DMS53 (cell line): ENCODE data around the gene ZIC4.
A peak's percentile ranks its signal among the peaks of the same experiment; 100 is the strongest.

Experiments
- DNase-seq: peaks from one replicate; lab custom pipeline; 2025; lab: John Stamatoyannopoulos, UW

Gene ZIC4

DNA sequence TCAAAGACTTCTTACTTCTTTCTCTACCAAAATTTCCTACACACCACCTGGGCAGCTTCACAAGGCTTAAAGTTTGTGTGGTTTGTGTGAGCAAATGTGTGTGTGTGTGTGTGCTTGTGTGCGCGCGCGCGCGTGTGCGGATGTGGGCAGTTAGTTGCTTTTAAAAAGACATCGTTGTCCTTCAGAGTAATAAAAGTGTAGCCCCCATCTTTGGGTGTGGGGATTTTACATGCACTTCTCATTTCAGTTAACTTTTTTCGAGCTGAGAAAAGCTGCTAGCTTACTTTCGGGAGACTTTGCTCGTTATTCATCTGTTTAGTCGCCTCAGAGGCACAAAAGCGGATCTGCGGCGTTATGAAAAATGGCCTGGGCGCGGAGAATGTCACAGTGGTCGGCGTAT, 36.0 kb downstream of the ZIC4 start:
- DNase-seq = no peak

DNA sequence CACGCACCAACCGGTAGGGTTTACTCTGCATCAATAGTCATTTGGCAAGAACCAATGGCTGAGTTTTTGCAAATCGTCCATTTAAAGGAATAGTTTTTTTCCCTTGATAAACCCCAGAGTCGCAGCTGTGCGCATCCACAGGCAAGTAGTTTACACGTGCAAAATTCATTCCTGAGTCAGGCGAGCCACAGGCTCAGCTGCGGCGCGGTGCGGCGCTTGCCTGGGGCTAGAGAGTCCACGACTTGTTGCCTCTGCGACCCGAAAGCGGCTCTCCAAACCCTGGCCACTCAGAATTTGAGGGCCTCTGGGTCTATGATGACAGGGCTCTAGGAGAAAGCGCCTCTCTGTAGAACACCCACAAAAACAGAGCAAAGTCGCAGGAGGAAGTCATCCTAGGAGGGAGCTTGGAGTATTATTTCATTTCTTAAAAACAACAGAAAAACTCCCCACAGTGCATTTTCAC, 36.7 kb downstream of the ZIC4 start:
- DNase-seq = peak; percentile 51

DNA sequence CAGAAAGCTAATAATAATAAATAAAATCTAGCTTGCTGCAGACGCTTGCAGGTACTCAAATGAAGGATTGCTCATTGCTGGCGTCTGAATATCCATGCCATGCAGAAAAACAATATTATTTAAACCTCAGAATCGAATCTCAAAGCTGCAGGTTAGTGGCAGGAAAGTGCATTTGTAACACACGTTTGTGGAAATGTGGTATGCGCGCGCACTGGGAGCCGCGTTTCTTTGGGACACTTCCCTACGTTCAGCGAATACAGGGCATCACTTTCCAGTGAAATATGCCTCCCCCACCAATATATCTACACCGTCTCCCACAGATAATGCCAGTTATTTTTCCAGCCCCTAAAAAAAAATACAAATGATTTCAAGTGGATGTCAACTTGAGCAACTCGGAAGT, 37.1 kb downstream of the ZIC4 start:
- DNase-seq = peak; percentile 30

DNA sequence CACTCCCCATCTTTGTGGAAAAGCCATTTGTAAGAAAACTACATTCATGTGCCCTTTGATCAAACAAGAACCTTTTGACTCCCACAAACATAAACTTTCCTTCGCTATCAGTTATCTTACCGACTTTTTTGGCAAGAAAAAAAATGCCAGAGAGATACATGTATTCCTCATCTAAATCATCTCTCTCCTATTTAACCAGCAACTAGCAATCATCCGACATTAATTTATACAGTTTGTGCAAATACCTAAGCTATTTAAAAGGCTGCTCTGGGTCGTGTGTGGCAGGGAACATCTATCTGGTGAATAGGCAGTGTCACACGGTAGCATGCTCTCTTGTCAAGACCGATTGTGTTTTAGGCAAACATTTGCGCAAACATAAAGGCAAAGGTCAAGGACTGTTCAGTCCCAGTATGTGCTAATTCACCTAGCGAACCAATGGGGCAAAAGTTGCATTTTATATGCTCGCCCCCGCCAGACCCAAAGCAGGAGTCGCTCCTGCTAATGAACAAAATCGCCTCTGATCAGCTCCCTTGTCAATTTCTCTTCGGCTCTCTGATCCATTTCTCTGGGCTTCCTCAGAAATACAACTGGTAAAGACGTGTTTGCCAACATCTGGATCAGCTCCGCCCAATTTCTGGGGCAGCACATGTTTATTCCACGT, 37.7 kb downstream of the ZIC4 start:
- DNase-seq = peak; percentile 64

DNA sequence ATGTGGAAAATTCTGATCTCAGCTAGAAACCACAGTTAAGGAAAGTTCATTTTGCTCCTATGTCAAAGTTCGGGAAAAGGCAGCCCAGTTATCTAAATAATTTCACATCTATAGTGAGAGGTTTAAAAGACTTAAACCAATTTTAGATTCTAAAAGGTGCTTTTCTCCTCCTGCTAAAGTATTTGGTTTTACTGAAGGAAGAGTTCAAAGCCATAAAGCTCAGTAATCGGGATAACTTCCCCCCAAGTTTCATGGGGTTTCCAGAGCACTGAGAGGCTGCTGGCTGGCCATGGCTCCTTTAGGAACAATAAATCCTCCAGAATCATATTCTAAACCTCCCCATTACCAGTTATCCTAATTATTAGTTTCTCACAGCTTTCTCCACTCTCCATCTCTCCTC, 38.2 kb downstream of the ZIC4 start:
- DNase-seq = no peak

DNA sequence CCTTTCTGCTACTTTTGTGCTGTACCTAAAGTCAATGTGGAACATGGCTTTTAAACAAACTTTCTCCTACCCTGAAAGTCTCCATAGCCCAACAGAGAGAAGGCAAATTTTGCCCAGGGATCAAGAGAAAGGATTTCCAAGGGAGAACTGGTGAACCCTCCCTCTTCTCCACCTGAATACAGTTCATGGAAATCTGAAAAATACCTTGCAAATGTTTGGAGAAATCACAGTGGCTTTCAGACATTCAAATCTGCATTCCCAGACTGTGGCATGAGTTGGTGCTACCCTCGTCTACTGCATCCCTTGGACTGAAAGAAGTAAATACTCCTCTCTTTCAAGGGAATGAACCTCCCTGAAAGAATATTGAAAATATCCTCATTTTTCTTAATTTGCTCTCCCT, 38.7 kb downstream of the ZIC4 start:
- no peak for DNase-seq

DNA sequence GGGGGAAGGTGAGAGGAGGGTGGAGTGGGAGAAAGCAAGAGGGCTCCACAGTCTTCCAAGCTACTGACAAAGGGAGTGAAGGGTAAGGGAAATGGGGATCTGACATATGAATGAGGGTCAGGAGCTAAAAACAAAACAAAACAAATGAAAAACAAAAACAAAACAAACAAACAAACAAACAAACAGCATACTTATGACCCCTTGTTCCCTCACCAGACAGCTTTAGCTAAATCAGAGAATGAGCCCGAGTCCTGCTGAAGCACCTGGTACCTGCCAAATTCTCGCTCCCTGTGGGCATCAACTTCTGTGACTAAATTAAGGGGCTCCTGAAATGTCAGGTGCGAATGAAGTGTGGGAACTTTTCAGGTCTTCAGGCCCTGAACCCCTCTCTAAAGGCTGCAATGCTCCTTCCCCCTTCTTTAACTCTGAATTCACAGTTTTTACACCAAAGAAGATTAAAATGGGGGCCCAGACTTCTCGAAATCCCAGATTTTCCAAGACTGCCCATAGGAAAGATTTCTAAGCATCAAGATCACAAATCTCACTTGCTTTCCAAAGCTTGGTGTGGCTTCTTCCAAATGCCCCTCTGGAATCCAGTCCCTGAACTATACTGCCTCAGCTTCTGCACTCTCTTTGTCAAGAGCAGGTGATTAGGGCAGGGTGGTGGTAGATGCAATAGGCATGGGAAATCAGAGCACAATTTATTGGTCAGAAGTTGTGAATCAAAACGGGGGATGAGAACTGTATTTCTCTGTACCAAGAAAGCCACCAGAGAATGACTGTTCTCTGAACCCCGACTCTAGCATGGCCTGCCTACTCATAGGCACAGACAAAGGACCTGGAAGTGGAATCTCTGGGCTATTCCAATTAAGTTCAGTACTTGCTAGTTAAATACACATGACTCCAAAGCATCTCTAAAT, 40.9 kb downstream of the ZIC4 start:
- no peak for DNase-seq

DNA sequence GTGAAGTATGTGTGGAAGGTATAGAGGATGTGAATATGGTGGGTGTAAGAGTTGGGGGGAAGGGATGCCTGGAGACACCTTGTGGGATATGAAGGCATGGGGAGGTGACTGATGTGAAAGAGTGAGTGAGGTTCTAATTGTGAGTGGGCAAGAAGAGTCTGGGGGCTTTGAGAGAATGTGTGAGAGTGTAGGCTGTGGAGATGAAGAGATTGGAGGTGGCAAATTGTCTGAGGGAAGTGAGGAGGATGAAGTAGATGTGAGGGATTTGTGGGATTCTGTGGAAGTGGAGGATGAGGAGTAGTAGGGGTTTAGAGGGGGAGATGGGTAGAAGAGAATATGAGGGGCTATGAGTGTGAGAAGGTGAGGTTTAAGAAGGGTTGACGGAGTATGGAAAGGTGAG, 41.6 kb downstream of the ZIC4 start:
- DNase-seq = no peak

DNA sequence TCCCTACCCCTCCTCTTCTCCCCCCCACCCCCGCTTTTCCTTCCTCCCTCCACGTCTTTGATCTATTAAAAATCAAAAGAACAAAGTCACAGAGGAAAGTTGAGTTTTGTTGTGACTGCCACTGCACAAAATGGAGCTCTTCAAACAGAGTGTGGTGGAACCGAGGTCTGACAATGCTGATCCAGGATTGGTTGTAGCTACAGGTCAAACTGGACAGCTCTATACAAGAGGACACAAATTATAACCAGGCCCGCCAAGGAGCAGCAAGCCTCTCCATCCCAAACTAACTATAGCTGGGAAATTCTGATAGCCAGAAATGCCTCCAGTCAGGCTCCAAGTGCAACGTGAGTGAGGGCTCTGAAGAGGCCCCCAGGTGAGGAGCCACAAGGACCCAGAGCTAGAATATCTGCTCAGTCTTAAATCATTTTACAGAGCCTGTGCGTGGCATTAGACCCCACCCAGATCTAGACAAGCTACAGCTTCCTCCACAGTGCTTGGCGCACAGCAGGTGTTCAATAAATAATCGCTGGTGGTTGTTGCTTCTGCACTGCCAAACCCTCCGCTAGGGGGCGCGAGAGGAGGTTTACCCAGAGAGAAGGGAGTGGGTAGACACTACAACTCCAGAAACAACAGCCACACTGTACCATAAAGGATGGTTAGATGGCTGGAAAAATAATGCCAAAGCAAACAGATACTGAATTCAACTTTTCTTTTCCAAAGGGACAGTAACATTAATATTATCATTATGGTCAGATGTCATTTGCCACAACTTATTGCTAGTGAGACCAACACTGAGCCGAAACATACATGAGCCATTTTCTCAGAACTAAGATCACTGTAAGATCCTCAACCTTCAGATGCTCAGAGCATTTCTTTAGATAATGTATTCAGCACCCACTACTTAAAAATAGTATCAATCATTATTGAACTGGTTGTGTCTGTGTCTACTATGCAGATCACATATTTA, 44.6 kb downstream of the ZIC4 start:
- peak; percentile 78 for DNase-seq

DNA sequence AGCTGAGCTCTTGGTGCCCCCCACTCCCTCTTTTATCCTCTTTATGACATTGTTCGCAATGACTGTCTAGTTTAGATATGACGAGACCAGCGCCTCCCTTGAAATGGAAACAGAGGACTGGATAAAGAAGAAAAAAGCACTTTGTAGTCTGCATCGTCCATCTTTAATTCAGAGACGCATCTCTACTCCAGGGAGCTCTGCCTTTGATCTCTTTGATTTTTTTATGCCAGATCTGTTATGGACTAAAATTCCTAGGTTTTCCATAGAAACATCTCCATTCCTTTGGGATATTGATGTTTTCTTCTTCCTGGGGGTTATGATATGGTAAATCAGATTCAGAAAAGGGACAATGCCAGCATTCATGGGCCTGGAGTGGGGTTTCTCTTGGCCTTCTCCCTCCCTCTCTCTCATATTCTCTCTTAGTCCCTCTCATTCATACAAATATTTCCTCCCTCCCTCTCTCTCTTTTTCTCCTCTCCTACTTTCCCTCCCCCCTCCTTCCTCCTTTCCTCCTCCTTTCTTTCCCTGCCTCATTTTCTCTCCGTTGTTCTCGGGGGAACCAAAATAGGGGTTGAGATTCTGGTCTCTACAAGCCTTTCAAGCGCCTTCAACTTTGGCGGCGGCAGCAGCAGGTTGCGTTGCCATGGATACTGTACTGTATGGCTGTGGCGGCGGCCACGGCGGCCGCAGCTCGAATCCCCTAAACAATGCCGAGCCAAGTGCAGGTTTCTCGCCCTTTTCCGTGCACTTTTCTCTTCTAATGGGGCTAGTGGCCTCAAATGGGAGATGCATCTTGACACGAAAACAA, 45.5 kb downstream of the ZIC4 start:
- DNase-seq = peak; percentile 67

DNA sequence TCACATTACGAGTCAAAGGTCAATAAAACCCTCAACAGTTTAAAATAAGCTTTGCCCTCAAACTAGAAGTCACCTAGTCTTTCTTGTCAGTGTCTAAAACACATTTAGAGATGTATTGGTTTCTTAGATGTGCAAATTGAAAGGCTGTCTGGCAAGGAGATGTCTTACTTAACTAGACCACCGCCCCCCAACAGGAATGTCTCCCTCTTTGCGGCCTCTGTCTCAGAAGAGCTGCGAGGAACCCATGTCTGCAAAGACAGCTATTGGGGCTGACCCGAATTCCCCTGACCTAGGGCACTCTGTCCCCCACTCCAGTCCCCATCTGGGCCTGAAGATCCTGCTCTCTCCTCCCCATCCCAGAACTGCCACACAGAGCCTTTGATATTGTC, 46.3 kb downstream of the ZIC4 start:
- no peak for DNase-seq

DNA sequence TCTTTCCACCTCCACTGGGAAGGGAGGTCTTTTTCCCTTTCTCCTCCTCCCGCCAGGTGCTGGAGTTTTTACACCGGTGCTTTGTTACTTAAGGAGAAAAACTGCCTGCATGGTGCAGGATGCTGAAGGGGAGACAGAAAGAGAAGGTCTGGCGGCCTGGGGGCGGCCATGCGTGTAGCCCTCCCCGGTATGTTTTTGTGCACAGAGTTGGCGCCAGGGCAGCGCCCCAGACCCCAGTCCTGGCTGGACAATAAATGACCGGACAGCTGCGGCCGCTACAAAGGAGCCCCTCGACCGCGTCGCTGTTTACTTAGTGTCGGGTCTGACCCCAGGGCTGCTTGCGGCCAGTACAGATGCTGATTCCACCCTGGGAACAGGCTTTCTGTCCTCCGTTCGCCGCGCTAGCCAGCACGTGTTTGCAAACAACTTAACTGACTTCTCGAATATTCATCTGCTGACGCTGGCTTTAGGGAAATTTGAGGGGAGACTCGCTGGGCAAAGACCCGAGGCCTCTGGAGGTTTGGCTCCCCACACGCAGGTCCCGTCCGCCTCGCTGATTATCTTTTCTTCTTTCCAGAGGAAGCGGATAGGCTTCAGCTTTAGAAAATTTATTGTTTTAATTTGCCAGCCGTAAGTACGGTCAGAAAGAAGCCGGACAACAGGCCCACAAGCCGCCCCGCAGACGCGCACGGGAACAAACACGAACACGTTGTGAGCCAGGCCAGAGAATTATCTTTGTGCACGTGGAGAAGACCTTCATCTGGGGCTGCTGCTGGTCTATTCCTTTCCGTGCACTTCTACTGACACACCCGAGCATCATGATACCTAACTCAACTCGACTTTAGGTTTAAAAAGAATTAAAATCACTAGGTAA, 46.9 kb downstream of the ZIC4 start:
- no peak for DNase-seq

DNA sequence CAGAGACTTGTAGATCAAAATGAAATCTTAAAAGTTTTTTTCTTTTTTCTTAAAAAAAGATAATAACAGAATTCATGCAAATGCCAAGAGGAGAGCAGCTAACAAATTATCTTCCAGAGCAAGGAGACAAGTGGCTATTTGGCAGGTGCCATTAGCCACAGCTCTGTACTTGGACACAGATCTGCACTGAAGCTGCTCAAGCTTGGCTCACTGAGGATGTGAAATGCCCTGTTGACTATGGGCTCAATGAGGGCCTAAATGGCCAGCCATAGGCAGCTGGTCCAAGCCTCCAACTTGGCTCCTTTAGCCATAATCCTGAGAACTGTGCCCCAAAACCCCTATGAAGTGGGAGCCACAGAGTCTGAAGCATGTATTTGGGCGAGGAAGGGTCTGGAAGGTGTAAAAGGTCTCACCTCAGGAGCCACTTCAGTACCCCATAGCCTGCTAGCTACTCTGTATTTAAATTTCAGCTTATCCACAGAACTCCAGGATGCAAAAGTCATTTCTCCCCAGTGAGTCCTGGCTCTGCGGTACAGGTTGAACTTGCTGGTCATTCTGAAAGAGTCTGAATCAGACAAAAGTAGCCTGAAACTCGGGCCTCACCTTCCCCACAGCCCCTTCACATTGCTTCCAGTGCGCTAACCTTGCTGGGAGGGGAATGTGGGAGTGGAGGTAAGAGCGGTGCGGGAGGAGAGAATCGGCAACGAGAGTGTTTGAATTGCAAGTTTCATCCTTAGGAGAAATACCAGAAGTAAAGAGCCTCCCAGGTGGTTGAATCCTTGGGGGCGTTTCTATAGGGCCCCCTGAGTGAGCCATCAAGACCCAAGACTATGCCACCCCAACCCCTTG, 48.0 kb downstream of the ZIC4 start:
- no peak for DNase-seq

DNA sequence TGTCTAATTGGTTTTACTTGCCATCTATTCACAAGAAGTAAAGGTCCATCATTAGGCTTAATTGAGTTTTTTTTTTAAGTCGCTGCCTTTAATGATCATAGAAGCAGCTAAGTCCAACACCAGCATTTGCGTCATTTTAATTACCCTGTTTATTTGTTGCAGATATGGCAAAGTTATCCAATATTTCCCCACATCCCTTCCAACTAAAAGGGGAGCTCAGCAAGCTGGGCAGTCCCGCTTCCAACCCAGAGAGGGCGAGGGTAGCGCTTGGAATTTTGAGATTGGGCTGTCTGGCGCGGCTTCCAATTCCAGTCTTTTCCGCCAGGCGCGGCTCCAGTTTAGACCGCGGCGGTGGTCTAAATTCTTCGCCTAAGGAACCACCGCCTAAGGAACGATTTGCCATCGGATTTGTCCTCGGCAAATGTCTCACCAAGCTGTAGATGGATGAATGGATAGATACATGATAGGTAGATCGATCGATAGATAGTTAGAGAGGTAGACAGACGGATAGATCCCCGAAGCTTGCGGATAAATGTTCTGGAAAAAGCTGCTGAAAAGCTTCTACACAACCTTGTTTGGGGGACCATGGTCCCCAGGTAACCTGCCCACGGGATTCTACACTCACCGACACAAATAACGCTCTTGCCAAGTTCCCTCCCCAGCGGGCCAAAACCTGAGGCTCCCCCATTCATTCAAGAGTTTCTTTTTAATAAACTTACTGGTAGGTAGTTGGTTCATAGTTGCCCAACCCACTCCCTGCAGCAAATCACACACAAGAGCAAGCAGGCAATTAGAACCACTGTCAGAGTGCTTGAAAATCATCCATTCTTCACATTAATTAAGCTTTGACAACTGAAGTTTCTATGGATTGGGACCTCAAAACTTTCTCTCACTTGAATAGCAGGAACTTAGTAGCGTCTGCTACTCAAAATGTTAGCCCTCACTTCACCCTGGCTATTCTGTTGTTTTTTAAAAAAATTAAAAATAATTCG, 49.1 kb downstream of the ZIC4 start:
- no peak for DNase-seq

DNA sequence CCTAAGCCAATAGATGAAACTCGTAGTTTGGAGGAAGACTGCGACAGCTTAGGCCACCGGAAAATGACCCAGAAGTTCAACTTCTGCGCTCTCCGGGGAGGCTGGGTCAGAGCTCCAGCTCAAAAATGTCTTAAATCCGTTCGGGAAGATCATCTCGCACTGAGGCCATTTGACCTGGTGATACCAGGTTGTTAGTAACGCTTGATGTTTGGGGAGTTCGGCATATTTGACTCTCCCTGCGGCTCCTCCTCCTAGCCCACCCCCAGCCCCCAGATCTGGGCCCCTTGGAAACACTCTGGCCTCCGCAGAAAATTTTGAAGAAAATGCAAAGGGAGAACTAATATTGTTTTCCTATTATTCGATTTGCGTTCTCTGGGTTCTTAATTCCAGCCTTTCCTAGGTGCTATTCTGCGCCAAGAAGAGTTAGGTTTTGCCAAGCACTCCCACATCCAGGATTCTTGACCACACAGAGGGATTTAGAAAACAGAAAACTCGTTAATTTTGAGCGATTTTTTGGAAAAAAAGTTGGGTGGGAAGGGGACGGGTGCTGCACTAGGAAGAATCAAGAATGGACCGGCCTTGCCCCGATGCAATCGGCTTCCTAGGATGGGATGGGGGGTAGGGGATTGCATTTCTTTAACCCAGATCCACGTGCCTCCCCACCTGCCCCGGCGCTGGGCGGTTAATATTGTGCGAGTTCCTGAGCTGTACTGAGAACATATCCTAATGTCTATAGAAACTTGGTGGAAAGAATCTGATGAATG, 50.0 kb downstream of the ZIC4 start:
- DNase-seq = no peak

DNA sequence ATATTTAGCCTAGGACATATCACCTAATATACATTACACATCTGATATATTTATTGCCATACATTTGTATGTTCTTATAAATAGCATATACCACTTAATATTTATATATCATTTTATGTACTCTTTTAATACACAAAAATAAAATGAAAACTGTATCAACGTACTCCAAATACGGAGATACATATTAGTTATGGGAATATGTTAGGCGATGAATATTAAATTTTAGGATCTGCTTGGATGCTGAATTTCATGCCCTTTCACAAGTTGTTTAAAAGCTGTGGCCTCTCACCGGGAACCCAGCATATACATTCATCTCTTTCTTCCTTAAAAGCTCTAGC, 50.6 kb downstream of the ZIC4 start:
- DNase-seq = no peak

DNA sequence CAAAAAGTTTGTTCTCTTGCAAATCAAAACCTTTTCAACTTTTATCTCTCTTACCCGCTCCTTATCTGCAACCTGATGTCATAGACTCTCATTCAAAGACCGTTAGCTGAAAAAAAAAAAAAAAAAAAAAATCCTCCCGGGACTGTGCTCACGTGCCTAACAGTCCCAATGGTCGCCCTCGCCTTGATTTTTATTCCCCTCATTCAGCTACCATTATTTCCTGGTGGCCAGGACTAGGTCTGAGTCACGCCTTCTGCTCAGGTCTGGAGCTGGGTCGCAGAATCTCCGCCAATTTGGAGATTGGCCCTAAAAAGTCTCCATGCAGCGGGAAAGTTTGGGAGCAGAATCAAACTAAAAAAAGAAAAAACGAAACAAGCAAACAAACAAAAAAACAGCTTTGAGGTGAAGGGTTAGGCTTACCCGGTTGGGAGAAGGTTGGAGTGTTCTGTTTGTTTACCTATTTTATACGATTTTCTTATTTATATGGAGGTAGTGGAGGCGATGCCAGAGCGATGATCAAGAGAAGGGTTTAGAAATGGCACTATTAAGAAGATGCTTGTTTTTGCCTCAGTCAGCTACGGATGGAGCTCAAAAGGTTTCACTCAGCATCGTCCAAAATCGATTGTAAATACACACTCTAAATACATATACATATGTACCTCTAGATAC, 51.1 kb downstream of the ZIC4 start:
- DNase-seq = no peak
